Large intestine (tissue), 3 donors: ENCODE results near the gene ATG16L1. TPM values are rescaled to one million over a fixed set of nuclear protein-coding genes. Genes with fewer than 3 reads are reported as not detected.

Experiments used
- DNase-seq, 2 donors: peaks; one replicate each; pipeline versions ENCODE4 v3.0.0 to v3.0.0-alpha.2; 2013
- H3K27ac ChIP-seq: one replicate; pipeline ENCODE4 v1.5.1; 2013; ENCODE audit warnings: low read length
- H3K27me3 ChIP-seq: 2 replicates; pipeline ENCODE4 v1.6.1; 2013; ENCODE audit warnings: low read length; ENCODE audit not compliant: control insufficient read depth, insufficient read depth
- H3K36me3 ChIP-seq: 2 replicates; pipeline ENCODE4 v1.6.1; 2013; ENCODE audit warnings: low read length; ENCODE audit not compliant: control insufficient read depth, insufficient read depth
- H3K4me1 ChIP-seq: one replicate; pipeline ENCODE4 v1.6.1; 2013; ENCODE audit warnings: low read length; ENCODE audit not compliant: control insufficient read depth, insufficient read depth
- H3K4me3 ChIP-seq: one replicate; pipeline ENCODE4 v1.5.1; 2013; ENCODE audit warnings: low read length
- H3K9me3 ChIP-seq: one replicate; pipeline ENCODE4 v1.6.1; 2013; ENCODE audit warnings: mild to moderate bottlenecking, low read depth, low read length, moderate library complexity; ENCODE audit not compliant: control insufficient read depth
- WGBS: methylation state at CpG from one replicate; pipeline ENCODE4 v1.1.5; 2013; ENCODE audit warnings: low lambda C conversion rate; ENCODE audit not compliant: insufficient coverage; 5-methylcytosine and 5-hydroxymethylcytosine counted together
- polyA plus RNA-seq: library from polyadenylated mRNA; unstranded; fragments of 120-200 nt; gene quantifications from one replicate; pipeline ENCODE4 v1.2.1, GENCODE V29; 2013

The ATG16L1 gene
- polyA plus RNA-seq, 1 donor: 22.7 TPM

DNA sequence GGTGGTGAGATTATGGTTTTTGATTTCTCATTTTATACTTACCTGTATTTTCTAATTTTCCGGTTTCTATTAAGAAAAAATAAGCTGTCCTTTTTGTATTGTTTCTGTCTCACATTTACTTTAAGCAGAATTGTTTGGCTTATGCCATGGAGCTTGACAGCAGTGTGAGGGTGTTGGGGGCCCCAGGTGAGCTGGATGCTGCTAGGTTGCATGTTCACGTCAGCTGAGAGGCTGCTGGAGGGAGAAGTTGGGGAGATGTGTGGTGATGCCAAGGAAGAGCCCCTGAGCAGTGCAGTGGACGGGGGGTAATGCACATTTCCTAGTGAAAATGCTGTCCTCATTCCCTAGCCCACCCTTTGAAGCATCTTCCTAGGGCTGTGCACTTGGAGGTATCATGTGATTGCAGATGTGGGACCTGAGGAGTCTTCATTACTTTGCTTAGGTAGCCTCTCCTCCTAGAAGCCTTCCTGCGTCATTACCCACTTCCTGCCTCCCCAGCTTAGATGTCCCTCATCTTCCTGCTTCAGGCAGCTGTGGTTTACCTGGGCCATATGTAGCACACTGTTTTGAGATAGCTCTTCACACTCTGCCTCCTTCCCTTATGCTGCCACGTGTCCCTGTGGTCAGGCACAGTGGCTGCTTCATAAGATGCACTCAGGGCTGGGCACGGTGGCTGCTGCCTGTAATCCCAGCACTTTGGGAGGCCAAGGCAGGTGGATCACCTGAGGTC is 16.2 kb downstream of the ATG16L1 start:
- no peaks in the 10 kb centered on the region for H3K27me3 ChIP-seq
- no peak overlapping the region for H3K4me3 ChIP-seq
- H3K9me3 ChIP-seq: no peaks in the 10 kb centered on the region
- no peak overlapping the region for H3K27ac ChIP-seq
- no CpG with 5 or more reads among the region's 6 CpGs for WGBS
- H3K36me3 ChIP-seq: peaks cover 77% of the 10 kb centered on the region
- no peaks in the 10 kb centered on the region for H3K4me1 ChIP-seq
- DNase-seq: peak in 1 of 2 donors; percentile 35

DNA sequence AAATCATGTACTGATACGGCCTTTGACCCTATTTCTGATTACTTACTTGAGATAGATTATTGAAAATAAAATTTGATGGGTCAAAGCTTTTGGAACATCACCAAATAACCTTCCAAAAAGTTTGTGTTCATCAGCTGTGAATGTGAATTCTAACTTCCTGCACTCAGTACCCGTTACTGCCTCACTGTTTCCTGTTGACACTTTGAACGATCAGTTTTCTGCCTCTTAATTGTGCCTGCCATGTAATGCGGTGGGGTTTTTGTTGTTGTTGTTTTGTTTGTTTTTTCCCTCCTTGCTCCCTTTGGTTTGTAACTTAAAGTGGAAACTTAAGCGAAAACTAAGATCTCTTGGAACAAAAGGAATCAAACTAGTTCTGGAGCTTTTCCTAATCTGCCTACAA is 18.9 kb downstream of the ATG16L1 start:
- Histone ChIP-seq H3K4me3 (no peak overlapping the region), H3K4me1 (no peaks in the 10 kb centered on the region), H3K27ac (no peak overlapping the region), H3K27me3 (no peaks in the 10 kb centered on the region), H3K9me3 (no peaks in the 10 kb centered on the region), H3K36me3 (peaks cover 79% of the 10 kb centered on the region)
- no peak for DNase-seq
- 90% methylated on average over 2 of the region's 5 CpGs for WGBS

DNA sequence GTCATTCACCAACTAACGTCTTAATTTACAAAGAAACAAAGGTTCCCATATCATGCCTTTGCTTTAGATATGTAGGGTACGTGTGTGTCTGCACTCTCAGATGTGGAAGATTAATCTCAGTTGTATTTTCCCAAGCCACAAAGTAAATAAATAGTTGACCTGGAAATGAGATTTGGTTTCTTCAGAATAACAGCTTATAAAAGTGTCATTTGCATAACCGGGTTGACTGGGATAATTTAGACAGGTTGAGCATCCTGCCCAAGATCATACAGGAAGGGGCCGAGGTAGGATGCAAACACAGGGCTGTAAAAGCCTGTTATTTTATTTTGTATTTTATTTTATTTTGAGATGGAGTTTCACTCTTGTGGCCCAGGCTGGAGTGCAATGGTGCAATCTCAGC is 19.5 kb downstream of the ATG16L1 start:
- Histone ChIP-seq H3K27ac (no peak overlapping the region), H3K9me3 (no peaks in the 10 kb centered on the region), H3K27me3 (no peaks in the 10 kb centered on the region), H3K36me3 (peaks cover 80% of the 10 kb centered on the region), H3K4me3 (no peak overlapping the region), H3K4me1 (no peaks in the 10 kb centered on the region)
- DNase-seq: no peak
- 90% methylated on average over 2 of the region's 4 CpGs for WGBS

DNA sequence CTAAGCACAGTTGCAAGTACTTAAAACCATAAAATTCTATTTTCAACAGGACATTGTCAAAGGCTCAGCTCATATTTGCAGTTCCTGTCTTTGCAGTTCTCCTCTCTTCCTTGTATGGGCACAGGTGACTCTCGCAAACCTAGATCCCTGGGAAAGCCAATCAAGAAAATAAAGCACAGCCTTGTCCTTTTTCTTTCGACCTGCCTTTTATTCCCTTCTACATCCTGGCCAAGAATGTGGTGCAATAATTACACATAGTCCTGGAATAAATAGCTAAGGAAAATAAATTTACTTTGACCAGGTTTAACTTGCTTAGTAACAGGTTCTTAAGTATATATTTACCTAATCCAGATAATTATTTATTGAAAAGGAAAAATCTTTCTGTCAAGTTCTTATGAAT is 20.2 kb downstream of the ATG16L1 start:
- Histone ChIP-seq H3K4me1 (no peaks in the 10 kb centered on the region), H3K9me3 (no peaks in the 10 kb centered on the region), H3K4me3 (no peak overlapping the region), H3K36me3 (peaks cover 81% of the 10 kb centered on the region), H3K27me3 (no peaks in the 10 kb centered on the region), H3K27ac (no peak overlapping the region)
- DNase-seq: no peak
- 100% methylated on average over 2 of the region's 2 CpGs for WGBS

DNA sequence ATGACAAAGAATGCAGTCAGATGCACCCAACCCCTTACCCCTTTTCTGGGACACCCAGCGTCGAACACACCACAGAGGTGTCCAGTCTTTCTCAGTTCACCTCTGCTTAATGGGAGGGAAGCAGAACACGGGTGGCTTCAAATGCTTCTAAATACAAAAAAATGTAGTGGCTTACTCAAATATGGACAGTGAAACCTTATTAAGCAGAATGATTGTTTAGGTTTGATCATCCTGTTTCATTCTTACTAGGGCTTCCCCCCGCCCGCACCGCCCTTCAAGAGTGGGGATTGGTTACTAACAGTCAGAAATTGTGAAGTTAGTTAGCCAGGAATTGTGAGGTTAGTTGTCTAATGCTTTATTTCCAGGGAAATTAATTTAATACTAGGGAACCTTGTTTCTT is 21.6 kb downstream of the ATG16L1 start:
- no peaks in the 10 kb centered on the region for H3K4me1 ChIP-seq
- no peaks in the 10 kb centered on the region for H3K27me3 ChIP-seq
- H3K4me3 ChIP-seq: no peak overlapping the region
- H3K9me3 ChIP-seq: no peaks in the 10 kb centered on the region
- peaks cover 80% of the 10 kb centered on the region for H3K36me3 ChIP-seq
- DNase-seq: no peak
- no peak overlapping the region for H3K27ac ChIP-seq
- WGBS: no CpG with 5 or more reads among the region's 6 CpGs

DNA sequence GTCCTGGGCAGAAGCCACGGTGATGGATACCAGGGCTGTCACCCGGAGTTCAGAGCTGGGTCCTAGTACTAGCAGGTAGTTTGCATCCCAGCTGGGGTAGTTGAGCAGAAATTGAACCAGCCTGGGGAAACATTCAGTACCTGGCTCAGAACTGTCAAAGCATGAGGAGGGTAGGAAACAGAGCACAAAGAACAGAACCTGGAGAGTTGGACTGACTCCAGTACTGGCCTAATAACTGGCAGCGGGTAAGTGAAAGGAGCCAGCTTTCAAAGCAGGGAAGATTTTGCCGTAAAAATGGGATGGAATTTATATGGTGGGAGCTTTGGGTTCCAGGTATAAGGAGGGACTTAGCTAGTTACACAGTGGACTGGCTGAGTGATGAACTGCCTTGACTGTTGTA is 23.8 kb downstream of the ATG16L1 start:
- Histone ChIP-seq H3K9me3 (no peaks in the 10 kb centered on the region), H3K4me1 (no peaks in the 10 kb centered on the region), H3K27me3 (no peaks in the 10 kb centered on the region), H3K36me3 (peaks cover 75% of the 10 kb centered on the region), H3K27ac (no peak overlapping the region), H3K4me3 (no peak overlapping the region)
- 100% methylated on average over 2 of the region's 4 CpGs for WGBS
- no peak for DNase-seq

DNA sequence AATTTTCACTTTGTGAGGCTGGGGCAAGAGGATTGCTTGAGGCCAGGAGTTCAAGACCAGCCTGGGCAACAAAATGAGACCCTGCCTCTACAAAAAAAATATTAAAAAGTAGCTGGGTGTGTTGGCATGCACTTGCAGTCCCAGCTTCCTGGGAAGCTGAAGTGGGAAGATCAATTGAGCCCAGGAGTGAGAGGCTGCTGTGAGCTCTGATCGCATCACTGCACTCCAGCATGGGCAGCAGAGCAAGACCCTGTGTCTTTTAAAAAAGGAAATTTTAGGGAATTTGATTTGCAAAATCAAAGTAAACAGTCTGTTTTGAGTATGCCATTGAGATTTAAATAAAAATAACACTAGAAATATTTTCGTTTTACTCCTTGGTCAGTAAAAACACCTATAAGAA is 27.4 kb downstream of the ATG16L1 start:
- H3K27ac ChIP-seq: no peak overlapping the region
- no CpG with 5 or more reads among the region's 2 CpGs for WGBS
- H3K4me3 ChIP-seq: no peak overlapping the region
- peaks cover 71% of the 10 kb centered on the region for H3K36me3 ChIP-seq
- H3K4me1 ChIP-seq: no peaks in the 10 kb centered on the region
- no peak for DNase-seq
- no peaks in the 10 kb centered on the region for H3K27me3 ChIP-seq
- H3K9me3 ChIP-seq: no peaks in the 10 kb centered on the region

DNA sequence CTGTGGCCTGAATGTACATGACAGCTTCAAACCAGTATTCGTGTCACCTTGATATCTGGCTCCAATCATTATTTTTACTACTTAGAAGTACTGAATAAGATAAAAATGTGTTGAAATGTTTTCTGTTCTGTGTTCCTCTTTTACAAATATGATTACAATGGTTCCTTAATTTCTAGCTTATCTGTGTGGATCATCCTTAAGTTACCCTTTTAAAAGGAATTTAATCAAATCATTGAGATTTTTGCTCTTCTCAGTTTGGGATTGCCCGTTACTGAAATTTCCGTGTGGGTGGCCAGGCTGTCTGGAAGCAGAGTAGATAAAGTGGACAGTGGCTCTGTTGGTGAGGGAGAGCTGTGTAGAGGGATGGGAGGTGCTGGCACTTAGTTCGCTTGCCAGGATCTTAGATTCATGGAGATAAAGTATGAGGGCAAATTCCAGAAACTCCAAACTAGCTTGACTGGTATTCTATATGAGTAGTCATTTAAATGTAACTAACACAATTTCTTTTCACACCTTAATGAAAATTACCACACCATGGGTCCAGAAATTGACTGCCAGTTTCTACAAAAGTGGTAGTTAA is 28.7 kb downstream of the ATG16L1 start:
- no peak for DNase-seq
- Histone ChIP-seq H3K4me1 (no peaks in the 10 kb centered on the region), H3K4me3 (no peak overlapping the region), H3K36me3 (peaks cover 70% of the 10 kb centered on the region), H3K27me3 (no peaks in the 10 kb centered on the region), H3K27ac (no peak overlapping the region), H3K9me3 (no peaks in the 10 kb centered on the region)
- WGBS: no CpG with 5 or more reads among the region's 4 CpGs

DNA sequence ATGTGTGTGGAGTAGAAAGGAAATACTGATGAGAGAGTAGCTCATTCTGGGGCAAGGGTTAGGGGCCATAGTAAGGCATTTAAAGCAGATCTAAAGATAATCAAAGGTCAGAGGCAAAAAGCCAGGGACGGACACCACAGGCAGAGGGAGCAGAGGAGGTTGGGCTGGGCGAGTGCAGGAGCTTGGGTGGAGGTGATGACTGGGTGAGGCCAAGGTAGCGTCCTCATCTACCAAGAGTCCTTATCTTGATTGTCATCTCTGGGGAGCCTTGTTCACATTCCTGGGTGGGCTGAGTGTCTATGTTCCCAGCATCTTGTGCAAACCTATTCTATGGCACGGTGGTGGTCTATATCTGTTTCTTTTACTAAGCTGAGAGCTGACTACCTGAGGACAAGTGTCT is 30.1 kb downstream of the ATG16L1 start:
- no peak overlapping the region for H3K4me3 ChIP-seq
- H3K27ac ChIP-seq: no peak overlapping the region
- DNase-seq: no peak
- no peaks in the 10 kb centered on the region for H3K4me1 ChIP-seq
- no CpG with 5 or more reads among the region's 4 CpGs for WGBS
- no peaks in the 10 kb centered on the region for H3K27me3 ChIP-seq
- peaks cover 69% of the 10 kb centered on the region for H3K36me3 ChIP-seq
- no peaks in the 10 kb centered on the region for H3K9me3 ChIP-seq

DNA sequence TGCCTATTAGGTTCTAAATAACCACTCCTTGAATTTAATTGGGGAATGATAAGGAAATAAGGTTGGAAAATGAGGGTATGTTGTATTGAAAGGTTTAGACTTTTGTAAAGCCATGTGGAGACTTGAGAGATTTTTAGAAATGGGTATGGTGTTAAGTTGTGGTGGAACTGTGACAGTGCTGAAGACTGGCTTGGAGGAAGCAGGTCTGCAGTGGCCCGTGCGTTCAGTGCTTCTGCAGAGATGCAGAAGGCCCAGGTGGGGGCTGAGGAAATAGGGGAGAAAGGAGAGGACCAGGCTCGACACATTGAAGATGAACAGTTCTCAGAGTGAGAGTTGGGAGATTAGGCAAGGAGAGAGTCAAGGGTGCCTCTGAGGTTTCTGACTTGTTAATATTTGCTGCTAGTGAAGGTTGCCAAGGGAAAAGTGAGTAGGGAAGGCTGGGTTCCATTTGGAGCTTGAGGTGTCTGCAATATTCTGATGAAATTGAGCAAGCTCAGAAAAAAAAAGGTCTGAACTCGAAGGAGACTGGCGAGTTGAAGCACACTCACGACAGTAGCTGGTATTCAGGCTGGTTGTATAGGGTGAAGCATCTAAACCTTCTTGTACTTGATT is 30.6 kb downstream of the ATG16L1 start:
- no peaks in the 10 kb centered on the region for H3K9me3 ChIP-seq
- no peaks in the 10 kb centered on the region for H3K27me3 ChIP-seq
- no peak for DNase-seq
- H3K27ac ChIP-seq: no peak overlapping the region
- H3K4me1 ChIP-seq: no peaks in the 10 kb centered on the region
- no peak overlapping the region for H3K4me3 ChIP-seq
- peaks cover 68% of the 10 kb centered on the region for H3K36me3 ChIP-seq
- 100% methylated on average over 1 of the region's 6 CpGs for WGBS
